H9 (cell line): Measurements from ENCODE around the gene MX1. TPM values are rescaled to one million over a fixed set of nuclear protein-coding genes. Genes with fewer than 3 reads are reported as not detected.

Source experiments
- DNase-seq: peaks from one replicate; pipeline ENCODE4 v3.0.0-alpha.2; 2017
- H2AFZ ChIP-seq: one replicate; pipeline ENCODE4 v1.6.1; 2013; ENCODE audit warnings: mild to moderate bottlenecking, low read length, control low read depth, moderate library complexity
- H2AK5ac ChIP-seq: 2 replicates; pipeline ENCODE4 v1.6.1; 2013; ENCODE audit warnings: low read length, control low read depth, mixed read lengths; ENCODE audit not compliant: insufficient read length
- H2BK120ac ChIP-seq: one replicate; pipeline ENCODE4 v1.6.1; 2013; ENCODE audit warnings: low read depth, mild to moderate bottlenecking, low read length, control low read depth, inconsistent platforms; ENCODE audit not compliant: poor library complexity, severe bottlenecking
- H2BK12ac ChIP-seq: 2 replicates; pipeline ENCODE4 v1.6.1; 2013; ENCODE audit warnings: low read length, control low read depth, mixed read lengths, low read depth; ENCODE audit not compliant: insufficient read length
- H2BK15ac ChIP-seq: 2 replicates; pipeline ENCODE4 v1.6.1; 2013; ENCODE audit warnings: low read depth, low read length, control low read depth
- H2BK20ac ChIP-seq: one replicate; pipeline ENCODE4 v1.6.1; 2013; ENCODE audit warnings: low read depth, mild to moderate bottlenecking, low read length, control low read depth, inconsistent platforms; ENCODE audit not compliant: poor library complexity, severe bottlenecking
- H2BK5ac ChIP-seq: 2 replicates; pipeline ENCODE4 v1.6.1; 2013; ENCODE audit warnings: low read length, control low read depth, mixed read lengths; ENCODE audit not compliant: insufficient read length
- H3K14ac ChIP-seq: 2 replicates; pipeline ENCODE4 v1.6.1; 2013; ENCODE audit warnings: low read length, control low read depth; ENCODE audit not compliant: insufficient read depth
- H3K18ac ChIP-seq: 2 replicates; pipeline ENCODE4 v1.6.1; 2013; ENCODE audit warnings: low read depth, mild to moderate bottlenecking, mixed read lengths, low read length, control low read depth; ENCODE audit not compliant: insufficient read length
- H3K23ac ChIP-seq: 2 replicates; pipeline ENCODE4 v1.6.1; 2013; ENCODE audit warnings: low read length, control low read depth, mixed read lengths, low read depth; ENCODE audit not compliant: insufficient read length
- H3K23me2 ChIP-seq: 2 replicates; pipeline ENCODE4 v1.6.1; 2013; ENCODE audit warnings: low read depth, mild to moderate bottlenecking, mixed read lengths, low read length, control low read depth; ENCODE audit not compliant: insufficient read length, poor library complexity, severe bottlenecking
- H3K27ac ChIP-seq: 2 replicates; pipeline ENCODE4 v1.5.1; 2013; ENCODE audit warnings: low read length, control low read depth, mixed read lengths, low read depth; ENCODE audit not compliant: insufficient read length
- H3K27me3 ChIP-seq: 2 replicates; pipeline ENCODE4 v1.6.1; 2013; ENCODE audit warnings: low read length, control low read depth, inconsistent platforms; ENCODE audit not compliant: insufficient read depth
- H3K4ac ChIP-seq: 2 replicates; pipeline ENCODE4 v1.6.1; 2013; ENCODE audit warnings: low read depth, mild to moderate bottlenecking, control low read depth, inconsistent platforms, low read length, moderate library complexity
- H3K4me1 ChIP-seq: 2 replicates; pipeline ENCODE4 v1.6.1; 2013; ENCODE audit warnings: low read length, control low read depth, inconsistent platforms; ENCODE audit not compliant: insufficient read depth
- H3K4me2 ChIP-seq: 2 replicates; pipeline ENCODE4 v1.6.1; 2013; ENCODE audit warnings: low read length, control low read depth, mixed read lengths; ENCODE audit not compliant: insufficient read length, insufficient read depth
- H3K56ac ChIP-seq: 2 replicates; pipeline ENCODE4 v1.6.1; 2013; ENCODE audit warnings: low read depth, mild to moderate bottlenecking, mixed read lengths, low read length, control low read depth; ENCODE audit not compliant: insufficient read length
- H3K79me1 ChIP-seq: 2 replicates; pipeline ENCODE4 v1.6.1; 2013; ENCODE audit warnings: low read depth, mild to moderate bottlenecking, moderate library complexity, low read length, control low read depth, inconsistent platforms; ENCODE audit not compliant: insufficient read depth, poor library complexity, severe bottlenecking
- H3K79me2 ChIP-seq: 2 replicates; pipeline ENCODE4 v1.6.1; 2013; ENCODE audit warnings: low read length, control low read depth, inconsistent platforms; ENCODE audit not compliant: insufficient read depth
- H3K9ac ChIP-seq: 2 replicates; pipeline ENCODE4 v1.6.1; 2013; ENCODE audit warnings: low read length, control low read depth, mixed read lengths; ENCODE audit not compliant: insufficient read length; ENCODE audit errors: extremely low read depth
- H3K9me3 ChIP-seq: one replicate; pipeline ENCODE4 v1.6.1; 2013; ENCODE audit warnings: low read depth, low read length, inconsistent platforms; ENCODE audit not compliant: control insufficient read depth
- H3T11ph ChIP-seq: one replicate; pipeline ENCODE4 v1.6.1; 2013; ENCODE audit warnings: mild to moderate bottlenecking, low read length, control low read depth, inconsistent platforms
- H4K20me1 ChIP-seq: one replicate; pipeline ENCODE4 v1.6.1; 2013; ENCODE audit not compliant: control insufficient read depth, insufficient read length, insufficient read depth
- H4K5ac ChIP-seq: 2 replicates; pipeline ENCODE4 v1.6.1; 2013; ENCODE audit warnings: low read depth, mild to moderate bottlenecking, mixed read lengths, low read length, control low read depth; ENCODE audit not compliant: insufficient read length
- H4K8ac ChIP-seq: replicated peaks from 2 replicates; pipeline ENCODE4 v1.6.1; 2013; ENCODE audit warnings: low read length, control low read depth, mixed read lengths, low read depth; ENCODE audit not compliant: insufficient read length
- H4K91ac ChIP-seq: 2 replicates; pipeline ENCODE4 v1.6.1; 2013; ENCODE audit warnings: low read depth, mild to moderate bottlenecking, moderate library complexity, mixed read lengths, low read length, control low read depth; ENCODE audit not compliant: insufficient read length
- H3K27ac Mint-ChIP-seq, 3 experiments: 2 replicates in 2 of 3; 3 replicates in 1 of 3; pipeline ENCODE4 v1.8.0; 2020 to 2021; ENCODE audit warnings: mixed read lengths in 3 of 3, mild to moderate bottlenecking in 1 of 3, moderate library complexity in 1 of 3
- H3K27me3 Mint-ChIP-seq: 2 replicates; pipeline ENCODE4 v1.8.0; 2021; ENCODE audit warnings: low read depth, mild to moderate bottlenecking, moderate library complexity, mixed read lengths
- H3K36me3 Mint-ChIP-seq, 3 experiments: 2 replicates in 2 of 3; 3 replicates in 1 of 3; pipeline ENCODE4 v1.8.0; 2020 to 2021; ENCODE audit warnings: low read depth in 3 of 3, mixed read lengths in 3 of 3; ENCODE audit not compliant: insufficient read depth in 1 of 3
- H3K4me1 Mint-ChIP-seq, 2 experiments: 2 replicates each; pipeline ENCODE4 v1.8.0; 2020; ENCODE audit warnings: mixed read lengths in 2 of 2
- H3K4me3 Mint-ChIP-seq, 2 experiments: 2 replicates in 1 of 2; 3 replicates in 1 of 2; pipeline ENCODE4 v1.8.0; 2020 to 2021; ENCODE audit warnings: mild to moderate bottlenecking in 2 of 2, mixed read lengths in 2 of 2, moderate library complexity in 1 of 2
- H3K9me3 Mint-ChIP-seq, 2 experiments: 2 replicates in 1 of 2; 3 replicates in 1 of 2; pipeline ENCODE4 v1.8.0; 2020; ENCODE audit warnings: mild to moderate bottlenecking in 2 of 2, mixed read lengths in 2 of 2, moderate library complexity in 1 of 2
- WGBS: extraction: QIAGEN DNeasy Blood & Tissue Kit; methylation state at CpG from one replicate; pipeline ENCODE4 v1.1.7; 2013; ENCODE audit warnings: missing lambda C conversion rate, low lambda C conversion rate, mixed read lengths; ENCODE audit not compliant: insufficient read length; ENCODE audit errors: extremely low coverage; 5-methylcytosine and 5-hydroxymethylcytosine counted together
- total RNA-seq: library from RNA; stranded (reverse); gene quantifications from 2 replicates; pipeline ENCODE4 v1.2.1, GENCODE V29; 2021
- TF ChIP-seq, protein P1 (sequence below): fragments of 200-600 bp; sonication (generic); conservative IDR thresholded peaks from 3 replicates; pipeline ENCODE4 v1.8.0; 2021; ENCODE audit warnings: antibody characterized with exemption, mild to moderate bottlenecking

MX1 gene
- total RNA-seq, 1 experiment from 2014 or later: 6.3 TPM

DNA sequence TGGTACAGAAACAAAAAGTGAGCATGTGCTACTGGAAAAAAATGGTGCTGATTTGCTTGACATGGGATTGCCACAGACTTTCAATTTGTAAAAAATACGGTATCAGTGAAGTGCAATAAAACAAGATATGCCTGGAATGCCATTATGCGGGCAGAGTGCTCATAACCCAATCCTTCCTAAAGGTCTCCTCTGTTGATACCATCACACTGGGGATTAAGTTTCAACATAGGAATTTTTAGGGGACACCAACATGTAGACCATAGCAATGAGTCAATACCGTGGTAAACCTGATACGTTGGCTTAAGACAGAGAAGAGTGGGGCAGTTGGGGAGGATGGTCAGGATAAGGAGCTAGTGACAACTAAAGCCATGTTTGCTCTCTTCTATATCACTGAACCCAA is 20.5 kb downstream of the MX1 start:
- Mint-ChIP-seq H3K9me3 (no peaks in the 10 kb centered on the region; a peak in 1 of 5 replicates), H3K36me3 (peaks cover 0 to 11% (median 8%) of the 10 kb centered on the region in 3 experiments; a peak in 4 of 7 replicates), H3K27ac (no peak overlapping the region), H3K4me3 (no peak overlapping the region), H3K4me1 (peaks cover 2 to 7% of the 10 kb centered on the region in 2 experiments; a peak in 2 of 4 replicates), H3K27me3 (no peaks in the 10 kb centered on the region)
- DNase-seq: no peak
- no CpG with 5 or more reads among the region's 4 CpGs for WGBS
- H2BK5ac ChIP-seq: no peak overlapping the region
- TF ChIP-seq, protein P1, sequence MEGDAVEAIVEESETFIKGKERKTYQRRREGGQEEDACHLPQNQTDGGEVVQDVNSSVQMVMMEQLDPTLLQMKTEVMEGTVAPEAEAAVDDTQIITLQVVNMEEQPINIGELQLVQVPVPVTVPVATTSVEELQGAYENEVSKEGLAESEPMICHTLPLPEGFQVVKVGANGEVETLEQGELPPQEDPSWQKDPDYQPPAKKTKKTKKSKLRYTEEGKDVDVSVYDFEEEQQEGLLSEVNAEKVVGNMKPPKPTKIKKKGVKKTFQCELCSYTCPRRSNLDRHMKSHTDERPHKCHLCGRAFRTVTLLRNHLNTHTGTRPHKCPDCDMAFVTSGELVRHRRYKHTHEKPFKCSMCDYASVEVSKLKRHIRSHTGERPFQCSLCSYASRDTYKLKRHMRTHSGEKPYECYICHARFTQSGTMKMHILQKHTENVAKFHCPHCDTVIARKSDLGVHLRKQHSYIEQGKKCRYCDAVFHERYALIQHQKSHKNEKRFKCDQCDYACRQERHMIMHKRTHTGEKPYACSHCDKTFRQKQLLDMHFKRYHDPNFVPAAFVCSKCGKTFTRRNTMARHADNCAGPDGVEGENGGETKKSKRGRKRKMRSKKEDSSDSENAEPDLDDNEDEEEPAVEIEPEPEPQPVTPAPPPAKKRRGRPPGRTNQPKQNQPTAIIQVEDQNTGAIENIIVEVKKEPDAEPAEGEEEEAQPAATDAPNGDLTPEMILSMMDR: no peak
- H3K9me3 ChIP-seq: no peaks in the 10 kb centered on the region
- H2AFZ ChIP-seq: no peak overlapping the region
- no peaks in the 10 kb centered on the region for H3K4me1 ChIP-seq
- no peak overlapping the region for H4K5ac ChIP-seq
- no peak overlapping the region for H3K9ac ChIP-seq
- H3K27me3 ChIP-seq: no peaks in the 10 kb centered on the region
- H3K4me2 ChIP-seq: no peak overlapping the region
- no peaks in the 10 kb centered on the region for H3K23me2 ChIP-seq
- H3K4ac ChIP-seq: no peak overlapping the region
- H2BK12ac ChIP-seq: no peak overlapping the region
- no peak overlapping the region for H3K27ac ChIP-seq
- H4K20me1 ChIP-seq: no peaks in the 10 kb centered on the region
- no peak overlapping the region for H2BK15ac ChIP-seq
- H3T11ph ChIP-seq: no peak overlapping the region
- no peak overlapping the region for H3K56ac ChIP-seq
- no peak overlapping the region for H2BK120ac ChIP-seq
- H2AK5ac ChIP-seq: no peak overlapping the region
- H2BK20ac ChIP-seq: no peak overlapping the region
- H3K23ac ChIP-seq: no peak overlapping the region
- no peak overlapping the region for H3K14ac ChIP-seq
- H4K8ac ChIP-seq: no peak overlapping the region
- H4K91ac ChIP-seq: no peak overlapping the region
- H3K79me2 ChIP-seq: no peaks in the 10 kb centered on the region
- no peak overlapping the region for H3K18ac ChIP-seq
- no peaks in the 10 kb centered on the region for H3K79me1 ChIP-seq
